HEK293T (cell line): ENCODE measurements around the gene TK2.

Source experiments
- ARNT ChIP-seq: fragments of 450-650 bp; IDR thresholded peaks from 2 replicates; pipeline ENCODE4 v1.6.1; 2017; ENCODE audit warnings: mild to moderate bottlenecking
- BHLHE40 ChIP-seq: fragments of 450-650 bp; IDR thresholded peaks from 2 replicates; pipeline ENCODE4 v1.6.1; 2016; ENCODE audit warnings: mild to moderate bottlenecking, moderate library complexity, borderline replicate concordance
- CTBP1 ChIP-seq: fragments of 450-650 bp; IDR thresholded peaks from 2 replicates; pipeline ENCODE4 v1.6.1; 2016; ENCODE audit warnings: borderline replicate concordance
- ELF4 ChIP-seq: fragments of 450-650 bp; IDR thresholded peaks from 2 replicates; pipeline ENCODE4 v1.6.1; 2017; ENCODE audit warnings: antibody characterized with exemption
- FOXK2 ChIP-seq: fragments of 450-650 bp; IDR thresholded peaks from 2 replicates; pipeline ENCODE4 v1.6.1; 2016; ENCODE audit warnings: mild to moderate bottlenecking
- FOXM1 ChIP-seq: fragments of 450-650 bp; IDR thresholded peaks from 2 replicates; pipeline ENCODE4 v1.6.1; 2017; ENCODE audit warnings: mild to moderate bottlenecking, borderline replicate concordance
- HDGF ChIP-seq: fragments of 450-650 bp; IDR thresholded peaks from 2 replicates; pipeline ENCODE4 v1.6.1; 2017; ENCODE audit warnings: antibody characterized with exemption, borderline replicate concordance
- LEF1 ChIP-seq: fragments of 450-650 bp; IDR thresholded peaks from 2 replicates; pipeline ENCODE4 v1.6.1; 2017; ENCODE audit warnings: mild to moderate bottlenecking, borderline replicate concordance
- NFRKB ChIP-seq: fragments of 450-650 bp; IDR thresholded peaks from 2 replicates; pipeline ENCODE4 v1.6.1; 2016; ENCODE audit warnings: mild to moderate bottlenecking, moderate library complexity
- SP1 ChIP-seq: fragments of 450-650 bp; IDR thresholded peaks from 2 replicates; pipeline ENCODE4 v1.6.1; 2017
- SUZ12 ChIP-seq: fragments of 450-650 bp; IDR thresholded peaks from 2 replicates; pipeline ENCODE4 v1.6.1; 2016; ENCODE audit warnings: mild to moderate bottlenecking
- TARDBP ChIP-seq: fragments of 450-650 bp; IDR thresholded peaks from 2 replicates; pipeline ENCODE4 v1.6.1; 2016
- ZNF384 ChIP-seq: fragments of 450-650 bp; IDR thresholded peaks from 2 replicates; pipeline ENCODE4 v1.6.1; 2016
- TF ChIP-seq, protein P1 (sequence below): fragments of 450-650 bp; IDR thresholded peaks from 2 replicates; pipeline ENCODE4 v1.6.1; 2016

DNA sequence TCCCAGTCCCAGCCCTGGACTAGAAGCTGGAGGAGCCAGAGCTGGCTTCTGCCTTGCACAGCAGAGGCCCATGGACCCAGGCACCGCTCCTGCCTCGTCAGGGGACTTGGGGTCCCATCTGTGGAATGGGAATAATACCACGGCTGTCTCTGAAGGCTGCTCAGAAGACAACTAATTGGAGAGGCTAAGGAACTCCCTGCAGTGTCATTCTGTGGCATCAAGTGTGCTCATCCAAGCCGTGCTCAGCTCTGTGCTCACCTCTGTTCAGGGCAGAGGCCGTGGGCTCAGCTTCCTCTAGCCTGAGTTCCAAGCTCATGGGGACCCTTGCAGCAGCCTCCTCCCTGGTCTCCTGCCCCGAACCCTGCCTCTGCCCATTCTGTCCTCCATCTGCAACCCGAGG is 91.1 kb downstream of the TK2 start:
- no peak for TF ChIP-seq SP1
- TF ChIP-seq BHLHE40: no peak
- no peak for TF ChIP-seq TARDBP
- no peak for TF ChIP-seq FOXK2
- no peak for TF ChIP-seq CTBP1
- no peak for TF ChIP-seq LEF1
- no peak for TF ChIP-seq FOXM1
- no peak for TF ChIP-seq ZNF384
- TF ChIP-seq ELF4: no peak
- no peak for TF ChIP-seq HDGF
- TF ChIP-seq, protein P1, sequence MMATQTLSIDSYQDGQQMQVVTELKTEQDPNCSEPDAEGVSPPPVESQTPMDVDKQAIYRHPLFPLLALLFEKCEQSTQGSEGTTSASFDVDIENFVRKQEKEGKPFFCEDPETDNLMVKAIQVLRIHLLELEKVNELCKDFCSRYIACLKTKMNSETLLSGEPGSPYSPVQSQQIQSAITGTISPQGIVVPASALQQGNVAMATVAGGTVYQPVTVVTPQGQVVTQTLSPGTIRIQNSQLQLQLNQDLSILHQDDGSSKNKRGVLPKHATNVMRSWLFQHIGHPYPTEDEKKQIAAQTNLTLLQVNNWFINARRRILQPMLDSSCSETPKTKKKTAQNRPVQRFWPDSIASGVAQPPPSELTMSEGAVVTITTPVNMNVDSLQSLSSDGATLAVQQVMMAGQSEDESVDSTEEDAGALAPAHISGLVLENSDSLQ: no peak
- TF ChIP-seq SUZ12: no peak
- TF ChIP-seq NFRKB: no peak
- TF ChIP-seq ARNT: no peak
